Mucosa of rectum (tissue), 2 donors: Measurements from ENCODE around the gene SOX5.

Source experiments
- H3K27ac ChIP-seq, 2 donors: one replicate each; pipeline ENCODE4 v1.7.0; 2013; ENCODE audit warnings: inconsistent platforms in 2 of 2, low read depth in 2 of 2, low read length in 2 of 2
- H3K27me3 ChIP-seq, 2 donors: one replicate each; pipeline ENCODE4 v1.7.0; 2013; ENCODE audit warnings: low read length in 2 of 2; ENCODE audit not compliant: control insufficient read depth in 2 of 2, insufficient read depth in 2 of 2
- H3K36me3 ChIP-seq, 2 donors: one replicate each; pipeline ENCODE4 v1.7.0; 2013; ENCODE audit warnings: low read length in 2 of 2; ENCODE audit not compliant: control insufficient read depth in 2 of 2, insufficient read depth in 2 of 2
- H3K4me1 ChIP-seq, 2 donors: one replicate each; pipeline ENCODE4 v1.7.0; 2013; ENCODE audit warnings: low read length in 2 of 2, mild to moderate bottlenecking in 1 of 2; ENCODE audit not compliant: control insufficient read depth in 2 of 2, insufficient read depth in 2 of 2
- H3K4me3 ChIP-seq, 2 donors: one replicate each; pipeline ENCODE4 v1.7.0; 2013; ENCODE audit warnings: low read length in 2 of 2
- H3K9ac ChIP-seq, 2 donors: one replicate each; pipeline ENCODE4 v1.7.0; 2013; ENCODE audit warnings: low read length in 2 of 2, low read depth in 1 of 2, mild to moderate bottlenecking in 1 of 2
- H3K9me3 ChIP-seq, 2 donors: one replicate each; pipeline ENCODE4 v1.7.0; 2013; ENCODE audit warnings: low read length in 2 of 2; ENCODE audit not compliant: control insufficient read depth in 2 of 2
- donor health status: healthy.
- donor health status: Normal muscosa, but diverticular disease.

The SOX5 gene

DNA sequence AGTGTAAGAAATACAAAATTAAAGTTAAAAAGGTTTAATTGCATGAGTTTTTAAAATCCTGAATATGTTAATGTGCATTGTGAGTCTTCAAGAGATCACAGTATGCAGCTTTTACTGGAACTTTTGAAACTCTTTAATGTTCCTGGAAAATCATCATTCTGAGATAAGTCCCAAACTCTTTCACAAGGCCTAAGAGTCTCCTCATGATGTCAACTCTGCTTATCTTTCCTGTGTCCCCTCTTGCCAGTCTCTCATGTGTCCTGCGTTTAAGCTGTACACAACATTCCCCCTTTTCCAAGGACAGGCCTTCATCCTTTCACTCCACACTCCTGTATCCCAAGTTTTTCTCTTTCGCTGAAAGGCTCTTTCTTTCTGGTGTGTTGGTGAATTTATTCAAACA lies 380.1 kb downstream of the SOX5 start:
- Histone ChIP-seq H3K27ac (no peak overlapping the region), H3K9ac (no peak overlapping the region), H3K36me3 (no peaks in the 10 kb centered on the region), H3K4me3 (no peak overlapping the region), H3K27me3 (no peaks in the 10 kb centered on the region), H3K4me1 (no peaks in the 10 kb centered on the region), H3K9me3 (no peaks in the 10 kb centered on the region)

DNA sequence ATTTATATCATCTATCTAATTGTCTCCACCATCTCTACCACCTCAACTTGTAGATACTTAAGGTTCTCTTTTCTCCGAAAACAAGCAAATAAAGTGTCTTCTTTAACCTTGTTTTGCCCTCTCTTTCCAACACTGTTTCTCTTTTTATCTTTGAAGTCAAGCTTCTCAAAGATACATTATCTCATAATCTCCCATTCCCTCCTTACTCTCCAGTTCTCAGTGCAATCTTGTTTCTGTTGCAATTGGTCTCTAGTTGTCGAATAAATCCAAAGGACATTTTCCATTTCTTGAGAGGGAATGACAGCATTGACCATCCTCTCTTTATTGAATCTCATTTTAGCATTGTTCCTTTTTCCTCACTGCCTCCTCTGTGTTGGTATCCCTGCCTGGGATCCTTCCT lies 383.3 kb downstream of the SOX5 start:
- H3K27me3 ChIP-seq, result no peaks in the 10 kb centered on the region
- H3K27ac ChIP-seq, result no peak overlapping the region
- no peaks in the 10 kb centered on the region for H3K9me3 ChIP-seq
- H3K36me3 ChIP-seq, result no peaks in the 10 kb centered on the region
- no peaks in the 10 kb centered on the region for H3K4me1 ChIP-seq
- no peak overlapping the region for H3K9ac ChIP-seq
- no peak overlapping the region for H3K4me3 ChIP-seq

DNA sequence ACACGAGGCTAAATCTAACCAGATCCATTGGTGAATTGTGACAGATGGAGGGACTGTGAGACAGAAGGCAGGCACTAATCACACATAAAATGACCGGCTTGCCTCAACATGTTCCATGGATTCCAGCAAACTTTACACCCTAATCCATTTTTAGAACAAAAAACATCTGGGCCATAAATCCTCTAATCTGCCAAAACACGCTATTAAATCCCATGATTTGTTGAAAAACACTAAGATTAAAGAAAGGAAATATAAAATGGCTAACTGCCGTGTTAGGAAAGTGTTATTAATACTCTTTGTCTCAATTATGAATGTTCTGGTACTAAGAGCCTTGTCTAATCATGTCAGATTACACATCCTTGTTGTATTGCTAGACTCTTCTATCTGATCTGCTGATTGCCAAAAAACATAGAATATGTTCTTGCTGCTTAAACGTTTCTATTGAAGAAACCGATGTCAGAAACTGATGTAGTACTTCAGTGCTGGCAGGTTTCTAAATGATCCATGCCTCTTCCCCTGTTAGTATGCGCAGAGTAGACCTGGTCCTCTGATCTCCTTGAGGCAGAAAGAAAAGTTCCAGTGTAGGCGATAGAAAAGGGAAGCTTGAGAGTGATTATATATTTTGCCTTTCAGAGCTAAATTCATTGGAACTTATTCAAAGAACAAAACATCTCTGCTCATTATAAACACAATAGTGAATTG lies 384.9 kb downstream of the SOX5 start:
- Histone ChIP-seq H3K4me3 (no peak overlapping the region), H3K9me3 (no peaks in the 10 kb centered on the region), H3K36me3 (no peaks in the 10 kb centered on the region), H3K27ac (no peak overlapping the region), H3K4me1 (no peaks in the 10 kb centered on the region), H3K9ac (no peak overlapping the region), H3K27me3 (no peaks in the 10 kb centered on the region)

DNA sequence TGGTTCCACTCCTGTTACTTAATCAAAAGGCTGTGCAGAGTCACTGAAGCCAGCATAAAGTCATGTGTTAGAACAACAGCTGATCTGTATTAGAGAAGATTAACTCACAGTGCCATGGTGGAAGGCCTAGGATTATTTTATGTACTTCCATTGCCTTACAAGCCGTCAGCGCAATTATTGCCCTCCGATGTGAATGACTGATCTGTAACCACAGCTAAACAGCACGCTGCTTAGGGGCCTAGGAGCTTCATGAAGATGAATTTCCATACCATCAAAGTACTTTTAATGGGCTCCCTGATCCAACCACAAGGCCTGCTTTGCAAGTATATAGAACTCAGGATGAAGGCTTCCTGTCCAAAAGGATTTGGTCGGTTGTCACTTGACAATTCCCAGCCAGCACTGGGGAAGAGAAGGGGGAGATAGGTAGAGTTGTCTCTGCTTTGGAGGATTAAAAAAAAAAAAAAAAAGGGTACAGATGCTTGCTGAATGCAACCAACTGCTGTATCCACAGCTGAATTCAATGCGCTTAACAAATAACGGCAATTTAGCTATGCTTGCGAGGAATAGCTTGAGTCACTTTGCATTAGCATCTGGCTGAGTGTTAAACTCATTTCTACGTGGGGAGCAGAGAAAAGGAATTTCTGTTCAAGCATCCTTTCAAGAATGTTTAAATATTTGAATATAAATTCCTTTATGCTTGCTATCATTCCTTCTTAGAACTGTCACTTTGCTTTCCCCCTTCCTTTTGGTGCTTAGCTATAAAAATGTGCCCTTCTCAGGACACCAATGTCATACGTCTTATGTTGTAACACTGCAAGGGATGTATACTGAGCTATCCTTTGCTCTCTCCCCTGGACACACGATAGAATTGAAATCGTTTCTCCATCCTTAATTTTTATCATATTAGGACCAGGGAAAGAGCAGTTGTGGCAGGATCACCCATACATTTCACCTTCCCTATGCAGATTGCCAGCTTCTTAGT lies 387.8 kb downstream of the SOX5 start:
- Histone ChIP-seq H3K27me3 (no peaks in the 10 kb centered on the region), H3K9me3 (no peaks in the 10 kb centered on the region), H3K4me3 (no peak overlapping the region), H3K27ac (no peak overlapping the region), H3K9ac (no peak overlapping the region), H3K36me3 (no peaks in the 10 kb centered on the region), H3K4me1 (no peaks in the 10 kb centered on the region)

DNA sequence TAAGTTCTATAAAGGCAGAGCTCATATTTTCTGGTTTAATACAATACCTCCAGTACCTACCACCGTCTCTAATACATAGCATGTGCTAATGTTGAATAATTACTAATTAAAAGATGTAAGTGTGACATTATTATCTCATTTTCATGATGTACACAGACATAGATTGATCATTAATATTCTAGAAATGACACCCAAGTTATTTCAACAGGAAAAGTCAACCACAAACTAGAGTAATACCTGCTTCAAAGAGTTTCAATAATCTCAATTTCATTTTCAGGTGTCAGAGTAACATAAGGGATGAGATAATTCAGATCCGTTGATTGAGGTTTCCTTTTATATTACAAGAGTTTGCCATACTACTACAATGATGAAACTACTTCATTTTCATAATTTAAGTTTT lies 388.9 kb downstream of the SOX5 start:
- H3K27me3 ChIP-seq, result no peaks in the 10 kb centered on the region
- H3K9me3 ChIP-seq, result no peaks in the 10 kb centered on the region
- no peak overlapping the region for H3K4me3 ChIP-seq
- H3K36me3 ChIP-seq, result no peaks in the 10 kb centered on the region
- no peak overlapping the region for H3K9ac ChIP-seq
- no peaks in the 10 kb centered on the region for H3K4me1 ChIP-seq
- no peak overlapping the region for H3K27ac ChIP-seq

DNA sequence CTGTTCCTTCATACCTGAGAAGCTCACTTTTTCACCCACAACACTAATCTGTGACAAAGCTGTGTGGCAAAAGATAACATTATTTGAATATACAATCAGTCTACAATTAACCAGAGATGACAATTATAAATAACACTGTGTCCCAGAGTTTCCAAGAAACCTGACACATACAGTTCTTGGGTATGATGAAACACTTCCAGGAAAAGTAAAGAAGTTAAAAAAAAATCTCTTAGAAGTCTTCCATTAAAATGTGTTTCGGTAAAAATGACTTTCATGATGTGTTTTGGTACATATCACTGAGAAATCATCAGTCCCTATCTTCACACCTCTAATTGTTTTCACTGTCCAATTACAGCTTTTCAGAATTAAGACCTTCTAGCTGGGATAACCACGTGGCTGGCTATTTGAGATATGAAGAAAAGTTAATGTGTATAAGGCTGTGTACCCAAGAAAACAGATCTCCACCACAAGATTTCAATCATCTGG lies 390.2 kb downstream of the SOX5 start:
- Histone ChIP-seq H3K9ac (no peak overlapping the region), H3K36me3 (no peaks in the 10 kb centered on the region), H3K4me1 (no peaks in the 10 kb centered on the region), H3K9me3 (no peaks in the 10 kb centered on the region), H3K4me3 (no peak overlapping the region), H3K27ac (no peak overlapping the region), H3K27me3 (no peaks in the 10 kb centered on the region)

DNA sequence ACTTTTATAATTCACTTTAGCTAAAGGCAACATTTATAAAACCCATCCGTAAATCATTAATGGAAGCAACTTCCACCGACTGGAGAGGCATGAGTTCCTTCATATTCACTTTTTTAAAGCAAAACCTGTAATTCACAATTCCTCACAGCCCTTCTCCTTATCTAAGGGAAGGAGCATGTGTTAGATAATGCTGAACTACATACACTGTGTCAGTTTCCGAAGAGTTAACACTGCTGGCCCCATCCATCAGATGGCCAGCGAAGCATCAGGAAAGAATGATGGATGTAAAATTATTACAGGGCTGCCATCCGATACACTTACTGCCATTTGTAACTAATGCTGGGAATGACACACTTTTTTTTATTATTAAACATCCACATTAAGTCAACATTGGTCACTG lies 392.8 kb downstream of the SOX5 start:
- H3K27me3 ChIP-seq, result no peaks in the 10 kb centered on the region
- H3K4me3 ChIP-seq, result no peak overlapping the region
- no peaks in the 10 kb centered on the region for H3K9me3 ChIP-seq
- no peaks in the 10 kb centered on the region for H3K4me1 ChIP-seq
- no peaks in the 10 kb centered on the region for H3K36me3 ChIP-seq
- H3K27ac ChIP-seq, result no peak overlapping the region
- H3K9ac ChIP-seq, result no peak overlapping the region

DNA sequence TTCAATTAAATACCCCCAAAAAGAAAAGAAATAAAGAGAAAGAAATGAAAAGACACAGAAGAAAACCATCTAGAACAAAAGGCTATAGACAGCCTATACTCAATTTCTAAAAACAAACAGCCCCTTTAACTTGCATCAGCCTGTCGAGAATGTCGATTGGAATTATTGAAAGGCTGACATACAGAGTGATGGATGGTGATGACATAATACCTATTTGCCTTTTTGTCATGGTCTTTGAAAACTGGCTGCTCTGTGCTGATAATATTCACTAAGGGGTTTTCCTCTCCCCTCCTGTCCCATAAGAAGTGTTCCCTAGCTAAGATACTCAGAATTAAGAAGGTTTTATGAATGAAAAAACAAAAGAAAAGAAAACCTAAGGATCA lies 393.7 kb downstream of the SOX5 start:
- no peak overlapping the region for H3K9ac ChIP-seq
- H3K4me1 ChIP-seq, result no peaks in the 10 kb centered on the region
- H3K27me3 ChIP-seq, result no peaks in the 10 kb centered on the region
- H3K27ac ChIP-seq, result no peak overlapping the region
- H3K4me3 ChIP-seq, result no peak overlapping the region
- no peaks in the 10 kb centered on the region for H3K36me3 ChIP-seq
- no peaks in the 10 kb centered on the region for H3K9me3 ChIP-seq

DNA sequence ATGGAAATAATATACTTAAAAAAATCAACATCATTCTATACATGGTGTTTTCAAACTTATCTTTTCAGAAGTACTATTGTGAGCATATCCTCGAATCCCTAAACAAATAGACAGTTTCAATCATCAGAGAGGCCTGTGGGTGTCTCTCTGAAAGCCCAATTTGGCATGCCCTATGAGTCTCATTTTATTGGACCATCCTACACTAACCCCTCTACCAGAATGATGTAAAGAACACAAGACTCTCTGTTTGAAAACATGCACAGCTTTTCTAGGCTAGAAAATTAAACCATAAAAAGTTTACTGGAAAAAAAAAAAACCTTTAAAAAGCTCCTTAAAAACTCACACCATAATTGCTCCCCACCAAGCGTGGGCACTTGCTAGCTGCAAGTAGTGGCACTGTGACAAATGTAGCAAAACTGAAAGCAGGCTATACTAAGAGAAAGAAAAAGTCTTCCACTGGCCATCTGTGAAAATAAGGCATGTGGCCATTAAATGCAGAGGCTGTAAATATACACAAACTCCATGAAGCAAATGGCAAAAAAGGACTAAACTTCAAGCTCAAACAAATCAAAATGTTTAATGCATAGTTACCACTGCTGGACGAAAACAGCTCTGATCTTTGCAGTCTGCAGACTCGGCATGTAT lies 394.2 kb downstream of the SOX5 start:
- no peaks in the 10 kb centered on the region for H3K4me1 ChIP-seq
- no peak overlapping the region for H3K27ac ChIP-seq
- no peaks in the 10 kb centered on the region for H3K9me3 ChIP-seq
- no peak overlapping the region for H3K9ac ChIP-seq
- no peaks in the 10 kb centered on the region for H3K27me3 ChIP-seq
- no peaks in the 10 kb centered on the region for H3K36me3 ChIP-seq
- H3K4me3 ChIP-seq, result no peak overlapping the region

DNA sequence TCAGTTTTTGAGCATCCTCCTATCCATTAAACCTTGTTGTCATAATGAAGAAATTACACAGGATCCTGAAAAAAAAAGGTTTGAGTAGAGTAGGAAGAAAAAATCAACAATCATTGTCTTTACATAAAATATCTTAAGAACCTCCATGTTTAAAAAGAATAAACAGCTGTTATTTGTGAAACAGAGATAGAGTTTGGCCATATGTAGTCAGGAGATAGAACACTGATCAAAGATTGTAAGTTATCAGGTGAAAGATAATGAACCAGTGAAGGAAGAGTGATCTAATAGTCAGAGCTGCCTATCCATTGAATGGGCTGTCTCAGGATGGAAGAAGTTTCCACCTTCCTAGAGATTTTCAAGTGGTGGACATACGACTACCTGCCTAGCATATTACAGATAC lies 397.1 kb downstream of the SOX5 start:
- H3K27me3 ChIP-seq, result no peaks in the 10 kb centered on the region
- H3K36me3 ChIP-seq, result no peaks in the 10 kb centered on the region
- H3K4me3 ChIP-seq, result no peak overlapping the region
- H3K9ac ChIP-seq, result no peak overlapping the region
- H3K9me3 ChIP-seq, result no peaks in the 10 kb centered on the region
- H3K27ac ChIP-seq, result no peak overlapping the region
- H3K4me1 ChIP-seq, result no peaks in the 10 kb centered on the region
